Mucosa of descending colon (tissue), 3 donors: Measurements from ENCODE around the gene OR51V1. TPM values are rescaled to one million over a fixed set of nuclear protein-coding genes. Genes with fewer than 3 reads are reported as not detected.
"Not testable (repeated sequence)": the region's sequence is repeated elsewhere in the genome, so short reads cannot be mapped to it uniquely, and the experiment has no call there.

Experiments
- ATAC-seq: fragments of 200-7000 bp; cut with Tn5 transposase; one replicate; pipeline ENCODE4 v1.9.1; 2020; ENCODE audit warnings: mild to moderate bottlenecking, moderate library complexity
- DNase-seq, 3 donors: peaks; one replicate each; pipeline ENCODE4 v3.0.0-alpha.2; 2020
- H3K36me3 ChIP-seq: fragments of 200-600 bp; one replicate; pipeline ENCODE4 v1.8.0; 2021; ENCODE audit warnings: low read depth, mild to moderate bottlenecking
- H3K4me1 ChIP-seq: fragments of 200-600 bp; one replicate; pipeline ENCODE4 v1.8.0; 2021; ENCODE audit warnings: low read depth, mild to moderate bottlenecking
- H3K4me3 ChIP-seq: fragments of 200-600 bp; one replicate; pipeline ENCODE4 v1.8.0; 2021; ENCODE audit warnings: mild to moderate bottlenecking
- H3K9me3 ChIP-seq: fragments of 200-600 bp; one replicate; pipeline ENCODE4 v1.8.0; 2021; ENCODE audit warnings: mild to moderate bottlenecking
- intact Hi-C, 2 donors: fragments of 100-400 bp; cut with DNase I in 1 of 2; cut with micrococcal nuclease in 1 of 2; formaldehyde crosslinking; loops; one replicate each; pipeline versions ENCODE4 v1.11.0 to v1.11.1; 2022; cut with DNase I, micrococcal nuclease
- total RNA-seq, 3 donors: library from RNA; stranded (reverse); fragmentation: NEBNext Ultra II Directional in 2 of 3; extraction: Animal tissue kit (Norgen Biotek cat#: 25700) in 2 of 3; gene quantifications; one replicate each; pipeline versions ENCODE4 v1.2.1 to v1.2.4, GENCODE V29; 2021 to 2023
- TF ChIP-seq, protein P1 (sequence below): fragments of 200-600 bp; IDR thresholded peaks from one replicate; pipeline ENCODE4 v1.8.0; 2022; ENCODE audit warnings: antibody characterized with exemption, mild to moderate bottlenecking
- donor health status: DM: no; HTN: no; CAD: no; lungs with moderate emphysema.
- donor health status: DM: no; HTN: no; CAD: no.
- donor health status: DM: no; HTN: yes; CAD: no.

OR51V1 gene
- total RNA-seq, 3 donors from 2014 or later: not detected

DNA sequence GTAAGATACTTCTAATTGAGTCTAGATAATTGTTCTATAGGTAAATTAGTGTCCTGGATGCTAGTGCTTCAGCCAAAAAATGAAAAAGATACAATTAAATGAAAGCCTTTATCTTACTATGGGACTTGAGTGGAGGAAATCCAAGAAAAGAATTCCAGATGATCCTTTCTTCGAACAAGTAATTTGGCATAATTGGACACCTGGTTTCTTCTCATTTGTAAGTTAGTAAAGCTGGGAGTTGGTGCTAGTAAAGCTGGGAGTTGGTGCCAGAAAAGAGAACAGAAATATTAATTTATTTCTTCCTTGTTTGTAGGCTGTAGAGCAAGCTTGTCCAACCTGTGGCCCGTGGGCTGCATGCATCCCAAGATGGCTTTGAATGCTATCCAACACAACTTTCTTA, 12.3 kb downstream of the OR51V1 start:
- intact Hi-C loops: no loop called here
- Histone ChIP-seq H3K36me3 (no peaks in the 10 kb centered on the region), H3K4me1 (no peaks in the 10 kb centered on the region), H3K9me3 (peaks cover 4% of the 10 kb centered on the region), H3K4me3 (no peak overlapping the region)
- no peak for ATAC-seq
- DNase-seq: no peak
- TF ChIP-seq, protein P1, sequence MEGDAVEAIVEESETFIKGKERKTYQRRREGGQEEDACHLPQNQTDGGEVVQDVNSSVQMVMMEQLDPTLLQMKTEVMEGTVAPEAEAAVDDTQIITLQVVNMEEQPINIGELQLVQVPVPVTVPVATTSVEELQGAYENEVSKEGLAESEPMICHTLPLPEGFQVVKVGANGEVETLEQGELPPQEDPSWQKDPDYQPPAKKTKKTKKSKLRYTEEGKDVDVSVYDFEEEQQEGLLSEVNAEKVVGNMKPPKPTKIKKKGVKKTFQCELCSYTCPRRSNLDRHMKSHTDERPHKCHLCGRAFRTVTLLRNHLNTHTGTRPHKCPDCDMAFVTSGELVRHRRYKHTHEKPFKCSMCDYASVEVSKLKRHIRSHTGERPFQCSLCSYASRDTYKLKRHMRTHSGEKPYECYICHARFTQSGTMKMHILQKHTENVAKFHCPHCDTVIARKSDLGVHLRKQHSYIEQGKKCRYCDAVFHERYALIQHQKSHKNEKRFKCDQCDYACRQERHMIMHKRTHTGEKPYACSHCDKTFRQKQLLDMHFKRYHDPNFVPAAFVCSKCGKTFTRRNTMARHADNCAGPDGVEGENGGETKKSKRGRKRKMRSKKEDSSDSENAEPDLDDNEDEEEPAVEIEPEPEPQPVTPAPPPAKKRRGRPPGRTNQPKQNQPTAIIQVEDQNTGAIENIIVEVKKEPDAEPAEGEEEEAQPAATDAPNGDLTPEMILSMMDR: no peak

DNA sequence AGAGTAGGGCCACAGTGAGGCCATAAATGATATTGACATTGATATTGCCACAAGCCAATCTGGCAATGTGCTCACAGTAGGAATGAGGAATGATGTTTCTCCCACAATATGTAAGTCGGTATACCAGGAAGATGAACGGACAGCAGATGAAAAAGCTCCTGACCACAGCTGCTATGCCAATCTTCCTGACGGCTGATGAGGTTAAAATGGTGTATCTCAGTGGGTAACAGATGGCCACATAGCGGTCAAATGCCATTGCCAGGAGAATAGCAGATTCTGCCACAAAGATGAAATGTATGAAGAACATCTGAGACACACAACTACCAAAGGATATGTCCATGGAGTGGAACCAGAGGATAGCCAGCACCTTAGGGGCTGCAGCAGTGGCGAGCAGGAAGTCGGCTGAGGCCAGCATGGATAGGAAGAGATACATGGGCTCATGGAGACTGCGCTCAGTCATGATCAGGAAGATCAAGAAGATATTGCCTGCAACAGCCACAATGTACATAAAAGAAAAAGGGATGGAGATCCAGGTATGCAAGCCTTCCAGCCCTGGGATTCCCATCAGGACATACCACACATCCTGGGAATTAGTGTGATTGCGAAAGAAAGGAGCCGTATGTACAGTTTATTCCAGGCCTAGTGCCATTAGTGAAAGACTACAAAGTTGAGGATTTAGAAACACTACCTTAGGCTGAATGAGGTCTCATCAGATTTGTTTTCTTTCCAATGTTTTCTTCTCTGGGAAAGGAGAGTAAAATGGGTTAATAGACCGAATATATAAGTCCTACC, 22.2 kb downstream of the OR51V1 start:
- intact Hi-C loops: no loop called here
- DNase-seq (no peak), ATAC-seq (no peak)
- Histone ChIP-seq H3K36me3 (no peaks in the 10 kb centered on the region), H3K4me3 (no peak overlapping the region), H3K9me3 (no peaks in the 10 kb centered on the region), H3K4me1 (no peaks in the 10 kb centered on the region)
- TF ChIP-seq, protein P1: no peak

DNA sequence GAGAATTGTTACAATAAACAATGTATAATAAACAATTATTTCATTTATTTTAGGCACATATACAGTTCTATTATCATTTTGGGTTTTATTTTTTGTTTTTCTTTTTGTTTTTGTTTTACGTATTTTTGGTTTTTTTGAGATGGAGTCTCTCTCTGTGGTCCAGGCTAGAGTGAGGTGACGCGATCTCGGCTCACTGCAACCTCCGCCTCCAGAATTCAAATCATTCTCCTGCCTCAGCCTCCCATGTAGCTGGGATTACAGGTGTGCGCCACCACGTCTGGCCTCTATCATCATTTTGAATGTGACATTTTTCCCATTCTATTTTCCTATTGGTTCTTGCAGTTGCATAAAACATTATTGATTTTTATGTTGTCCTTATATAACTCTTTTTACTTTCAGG, 25.5 kb downstream of the OR51V1 start:
- Histone ChIP-seq H3K9me3 (no peaks in the 10 kb centered on the region), H3K4me1 (no peaks in the 10 kb centered on the region), H3K36me3 (no peaks in the 10 kb centered on the region), H3K4me3 (no peak overlapping the region)
- no peak for DNase-seq
- ATAC-seq: no peak
- intact Hi-C loops: no loop called here
- TF ChIP-seq, protein P1: no peak

DNA sequence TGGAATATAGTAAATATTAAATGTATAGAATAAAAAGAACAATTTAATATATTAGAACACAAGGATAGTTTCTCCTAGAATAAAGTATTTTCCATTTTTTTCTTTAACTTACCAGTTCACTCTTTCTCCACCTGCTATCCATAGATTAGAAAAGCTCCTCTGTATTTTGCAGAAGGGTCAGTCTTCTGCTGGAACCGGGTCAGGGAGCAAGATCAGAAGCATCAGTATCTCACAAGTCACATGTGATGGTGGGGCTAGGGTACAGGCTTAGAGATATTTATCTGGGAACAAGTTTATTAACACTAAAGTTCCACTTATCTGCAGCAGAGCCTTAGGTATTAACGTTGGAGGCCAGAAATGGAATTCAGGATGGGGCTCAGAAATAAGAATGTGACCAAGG, 28.6 kb downstream of the OR51V1 start:
- H3K36me3 ChIP-seq: no peaks in the 10 kb centered on the region

DNA sequence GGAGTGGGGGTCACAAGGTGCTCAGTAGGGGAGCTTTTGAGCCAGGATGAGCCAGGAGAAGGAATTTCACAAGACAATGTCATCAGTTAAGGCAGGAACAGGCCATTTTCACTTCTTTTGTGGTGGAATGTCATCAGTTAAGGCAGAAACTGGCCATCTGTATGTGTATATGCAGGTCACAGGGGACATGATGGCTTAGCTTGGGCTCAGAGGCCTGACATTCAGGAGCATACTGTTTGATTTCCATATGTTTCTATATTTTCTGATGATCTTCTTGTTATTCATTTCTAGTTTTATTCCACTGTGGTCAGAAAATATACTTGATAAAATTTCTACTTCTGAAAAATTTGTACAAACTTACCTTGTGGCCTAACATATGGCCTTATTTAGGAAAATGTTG, 34.6 kb downstream of the OR51V1 start:
- ATAC-seq, DNase-seq, intact Hi-C loops: not testable (repeated sequence)

More for the DNA sequence above, 28.6 kb downstream of the OR51V1 start:
- no peaks in the 10 kb centered on the region for H3K9me3 ChIP-seq
- no peak for ATAC-seq
- intact Hi-C loops: no loop called here
- no peak overlapping the region for H3K4me3 ChIP-seq
- no peak for DNase-seq
- TF ChIP-seq, protein P1: no peak
- no peaks in the 10 kb centered on the region for H3K4me1 ChIP-seq

DNA sequence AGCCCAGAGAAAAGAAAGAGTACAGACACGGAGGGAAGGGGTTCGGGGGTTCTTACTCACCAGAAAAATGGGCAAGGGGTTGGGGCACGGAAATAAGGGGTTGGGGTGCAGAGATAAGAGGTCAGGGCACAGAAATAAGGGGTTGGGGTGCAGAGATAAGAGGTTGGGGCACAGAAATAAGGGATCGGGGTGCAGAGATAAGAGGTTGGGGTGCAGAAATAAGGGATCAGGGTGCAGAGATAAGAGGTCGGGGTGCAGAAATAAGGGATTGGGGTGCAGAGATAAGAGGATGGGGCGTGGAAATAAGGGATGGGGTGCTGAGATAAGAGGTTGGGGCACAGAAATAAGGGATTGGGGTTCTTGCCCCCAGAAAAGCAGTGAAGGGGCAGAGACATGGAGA, 35.7 kb downstream of the OR51V1 start:
- H3K4me3 ChIP-seq, DNase-seq, intact Hi-C loops, H3K4me1 ChIP-seq, H3K9me3 ChIP-seq, H3K36me3 ChIP-seq, ATAC-seq: not testable (repeated sequence)

More for the DNA sequence above, 34.6 kb downstream of the OR51V1 start:
- not testable (repeated sequence) for H3K4me3 ChIP-seq, H3K4me1 ChIP-seq, H3K36me3 ChIP-seq, H3K9me3 ChIP-seq

DNA sequence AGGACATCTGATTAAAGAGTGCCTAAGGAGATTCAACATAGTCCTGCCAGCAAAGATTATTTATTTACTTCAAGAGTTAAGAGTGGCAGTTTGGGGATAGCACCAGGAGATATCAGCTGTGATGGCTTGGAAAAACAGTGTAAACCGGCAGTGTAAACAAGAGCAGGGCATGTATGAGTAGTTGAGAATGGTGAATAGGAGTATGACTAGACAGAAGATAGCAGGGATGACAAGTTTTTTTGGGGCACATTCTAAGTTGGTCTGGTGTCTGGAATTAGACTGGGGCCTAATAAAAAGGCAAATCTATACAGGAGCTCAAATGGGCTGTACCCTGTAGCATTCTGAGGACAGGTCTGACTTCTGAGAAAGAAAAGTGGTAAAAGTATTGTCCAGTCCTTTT, 39.4 kb downstream of the OR51V1 start:
- intact Hi-C loops, DNase-seq, ATAC-seq, H3K36me3 ChIP-seq, H3K4me1 ChIP-seq, H3K9me3 ChIP-seq, H3K4me3 ChIP-seq: not testable (repeated sequence)

DNA sequence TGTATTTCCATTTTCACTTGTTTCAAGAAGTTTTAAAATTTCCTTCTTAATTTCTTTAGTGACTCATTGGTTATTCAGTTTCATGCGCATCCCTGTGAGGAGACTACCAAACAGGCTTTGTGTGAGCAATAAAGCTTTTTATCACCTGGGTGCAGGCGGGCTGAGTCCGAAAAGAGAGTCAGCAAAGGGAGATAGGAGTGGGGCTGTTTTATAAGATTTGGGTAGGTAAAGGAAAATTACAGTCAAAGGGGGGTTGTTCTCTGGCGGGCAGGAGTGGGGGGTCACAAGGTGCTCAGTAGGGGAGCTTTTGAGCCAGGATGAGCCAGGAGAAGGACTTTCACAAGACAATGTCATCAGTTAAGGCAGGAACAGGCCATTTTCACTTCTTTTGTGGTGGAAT, 40.3 kb downstream of the OR51V1 start:
- H3K4me1 ChIP-seq, intact Hi-C loops, H3K36me3 ChIP-seq, H3K4me3 ChIP-seq, ATAC-seq, DNase-seq, H3K9me3 ChIP-seq: not testable (repeated sequence)
